A549 (cell line): ENCODE measurements around the gene CCR9.

ENCODE experiments used
- CEBPB ChIP-seq, 2 experiments: fragments of >200 bp in 1 of 2; sonication (Bioruptor Twin) in 1 of 2; formaldehyde crosslinking in 1 of 2; IDR thresholded peaks; 2 replicates each; pipeline ENCODE4 v1.6.1; 2012 to 2016
- POLR2A ChIP-seq: IDR thresholded peaks from 2 replicates; pipeline ENCODE4 v1.6.1; 2012; ENCODE audit warnings: mild to moderate bottlenecking, low read length
- RFX5 ChIP-seq: fragments of 450-650 bp; IDR thresholded peaks from 2 replicates; pipeline ENCODE4 v1.7.1; 2014; ENCODE audit warnings: antibody characterized with exemption, mild to moderate bottlenecking, moderate library complexity
- TF ChIP-seq, protein P1 (sequence below): fragments of >200 bp; sonication (Bioruptor Twin); formaldehyde crosslinking; IDR thresholded peaks from 3 replicates; pipeline ENCODE4 v1.5.1; 2016
- TF ChIP-seq, protein P2 (sequence below): IDR thresholded peaks from 2 replicates; pipeline ENCODE4 v1.6.1; 2012

DNA sequence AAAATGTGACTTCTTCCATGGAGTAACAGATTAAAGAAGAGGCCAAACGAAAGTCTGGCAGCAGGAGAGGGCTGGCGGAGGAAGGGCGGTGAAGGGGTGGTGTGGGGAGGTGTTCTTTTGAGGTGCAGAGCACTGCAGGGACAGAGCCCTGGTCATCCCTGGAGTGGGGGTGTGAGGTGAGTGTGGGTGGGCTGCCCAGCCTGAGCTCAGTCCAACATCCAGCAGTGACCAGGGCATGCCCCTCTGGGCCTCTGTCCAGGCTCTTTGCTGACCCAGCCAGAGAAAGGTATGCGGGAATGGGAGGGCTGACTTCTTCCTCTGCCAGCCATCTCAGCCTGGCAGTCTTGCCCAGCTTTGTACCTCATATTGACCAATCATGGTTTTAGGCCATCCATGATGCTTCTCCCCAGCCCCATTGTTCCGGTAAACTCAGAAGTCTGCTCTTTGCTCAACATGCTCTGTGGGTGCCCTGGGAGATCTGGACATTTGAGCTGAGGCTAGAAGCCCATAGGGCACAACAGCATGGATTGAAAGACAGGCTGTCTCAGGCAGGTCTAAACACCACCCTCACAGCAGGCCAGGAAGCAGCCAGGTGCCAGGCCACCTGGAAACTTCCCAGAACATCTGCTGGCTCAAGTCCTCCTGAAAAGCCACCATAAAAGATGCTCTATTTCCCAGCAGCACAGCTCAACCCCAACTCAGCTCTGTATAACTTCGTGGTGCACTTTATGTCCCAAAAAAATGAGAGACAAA, 31.0 kb downstream of the CCR9 start:
- no peak for TF ChIP-seq POLR2A
- TF ChIP-seq, protein P1, sequence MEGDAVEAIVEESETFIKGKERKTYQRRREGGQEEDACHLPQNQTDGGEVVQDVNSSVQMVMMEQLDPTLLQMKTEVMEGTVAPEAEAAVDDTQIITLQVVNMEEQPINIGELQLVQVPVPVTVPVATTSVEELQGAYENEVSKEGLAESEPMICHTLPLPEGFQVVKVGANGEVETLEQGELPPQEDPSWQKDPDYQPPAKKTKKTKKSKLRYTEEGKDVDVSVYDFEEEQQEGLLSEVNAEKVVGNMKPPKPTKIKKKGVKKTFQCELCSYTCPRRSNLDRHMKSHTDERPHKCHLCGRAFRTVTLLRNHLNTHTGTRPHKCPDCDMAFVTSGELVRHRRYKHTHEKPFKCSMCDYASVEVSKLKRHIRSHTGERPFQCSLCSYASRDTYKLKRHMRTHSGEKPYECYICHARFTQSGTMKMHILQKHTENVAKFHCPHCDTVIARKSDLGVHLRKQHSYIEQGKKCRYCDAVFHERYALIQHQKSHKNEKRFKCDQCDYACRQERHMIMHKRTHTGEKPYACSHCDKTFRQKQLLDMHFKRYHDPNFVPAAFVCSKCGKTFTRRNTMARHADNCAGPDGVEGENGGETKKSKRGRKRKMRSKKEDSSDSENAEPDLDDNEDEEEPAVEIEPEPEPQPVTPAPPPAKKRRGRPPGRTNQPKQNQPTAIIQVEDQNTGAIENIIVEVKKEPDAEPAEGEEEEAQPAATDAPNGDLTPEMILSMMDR: no peak
- TF ChIP-seq, protein P2, sequence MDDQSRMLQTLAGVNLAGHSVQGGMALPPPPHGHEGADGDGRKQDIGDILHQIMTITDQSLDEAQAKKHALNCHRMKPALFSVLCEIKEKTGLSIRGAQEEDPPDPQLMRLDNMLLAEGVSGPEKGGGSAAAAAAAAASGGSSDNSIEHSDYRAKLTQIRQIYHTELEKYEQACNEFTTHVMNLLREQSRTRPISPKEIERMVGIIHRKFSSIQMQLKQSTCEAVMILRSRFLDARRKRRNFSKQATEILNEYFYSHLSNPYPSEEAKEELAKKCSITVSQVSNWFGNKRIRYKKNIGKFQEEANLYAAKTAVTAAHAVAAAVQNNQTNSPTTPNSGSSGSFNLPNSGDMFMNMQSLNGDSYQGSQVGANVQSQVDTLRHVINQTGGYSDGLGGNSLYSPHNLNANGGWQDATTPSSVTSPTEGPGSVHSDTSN: no peak
- no peak for TF ChIP-seq RFX5
- no peak for TF ChIP-seq CEBPB (IDR thresholded peaks at IDR 0.05)
